CD4-positive, alpha-beta T cell treated with Interleukin-4 for 1 hour (primary cell): ENCODE data around the gene SNX17.
A peak's percentile ranks its signal among the peaks of the same experiment; 100 is the strongest.
"Not testable (repeated sequence)": the region's sequence is repeated elsewhere in the genome, so short reads cannot be mapped to it uniquely, and the experiment has no call there.

ENCODE experiments used
- DNase-seq, 2 donors: peaks; one replicate each; pipeline ENCODE4 v3.0.0-alpha.2; 2020 to 2022

SNX17 gene

DNA sequence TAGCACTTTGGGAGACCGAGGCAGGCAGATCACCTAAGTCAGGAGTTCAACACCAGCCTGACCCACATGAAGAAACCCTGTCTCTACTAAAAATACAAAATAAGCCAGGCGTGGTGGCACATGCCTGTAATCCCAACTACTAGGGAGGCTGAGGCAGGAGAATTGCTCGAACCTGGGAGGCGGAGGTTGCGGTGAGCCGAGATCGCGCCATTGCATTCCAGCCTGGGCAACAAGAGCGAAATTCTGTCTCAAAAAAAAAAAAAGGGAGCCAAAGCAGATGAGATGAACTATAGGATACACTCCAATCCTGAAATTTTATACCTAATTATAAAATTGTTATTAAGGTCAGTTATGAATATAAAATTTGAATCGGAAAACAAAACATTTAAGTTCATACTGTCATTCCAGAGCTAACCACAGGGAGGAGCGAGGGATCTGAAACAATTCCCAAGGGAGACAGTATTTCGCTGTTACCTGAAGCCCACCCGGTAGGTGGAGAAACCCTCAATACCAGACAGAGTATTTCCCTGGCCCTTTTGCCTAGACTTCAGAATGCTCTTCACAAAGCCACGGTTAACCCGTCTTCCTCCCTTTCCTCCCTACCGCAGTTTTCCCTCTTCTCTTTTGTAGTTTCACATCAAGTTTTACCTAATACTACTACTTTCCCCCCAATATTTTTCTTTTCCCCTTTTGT is 37.5 kb downstream of the SNX17 start:
- DNase-seq, result no peak

DNA sequence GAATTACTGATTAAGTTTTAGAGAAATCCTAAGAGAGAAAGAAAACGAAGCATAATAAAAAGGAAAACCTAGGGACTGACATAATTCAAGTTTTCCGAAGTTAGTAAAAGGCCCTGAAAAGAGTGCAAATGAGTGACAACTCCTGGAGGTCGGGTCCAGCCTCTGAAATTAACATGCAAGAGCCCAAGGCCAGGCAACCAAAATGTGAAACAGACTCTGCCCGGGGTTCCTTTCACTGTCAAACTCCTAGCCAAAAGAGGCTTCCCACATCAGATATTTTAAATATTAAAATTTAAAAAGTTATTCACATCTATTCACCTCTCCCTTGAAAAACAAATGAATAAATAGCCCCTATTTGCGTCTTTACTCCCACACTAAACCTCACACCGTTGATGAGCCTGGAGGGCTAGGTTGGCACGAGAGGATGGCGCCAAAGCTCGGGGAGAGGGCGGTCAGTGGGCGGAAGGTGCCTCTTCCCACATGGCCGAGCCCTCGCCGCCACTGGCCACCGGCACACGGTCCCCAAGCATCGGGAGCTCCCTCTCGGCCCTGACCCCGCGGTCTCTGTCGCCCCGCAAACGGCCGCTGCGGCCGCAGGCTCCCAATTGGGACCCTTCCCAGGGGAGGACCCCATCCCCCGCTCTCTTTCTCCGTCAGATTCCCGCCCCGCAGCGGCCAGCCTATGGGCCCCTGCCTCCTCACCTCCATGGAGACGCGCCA is 38.3 kb downstream of the SNX17 start:
- DNase-seq, result no peak

DNA sequence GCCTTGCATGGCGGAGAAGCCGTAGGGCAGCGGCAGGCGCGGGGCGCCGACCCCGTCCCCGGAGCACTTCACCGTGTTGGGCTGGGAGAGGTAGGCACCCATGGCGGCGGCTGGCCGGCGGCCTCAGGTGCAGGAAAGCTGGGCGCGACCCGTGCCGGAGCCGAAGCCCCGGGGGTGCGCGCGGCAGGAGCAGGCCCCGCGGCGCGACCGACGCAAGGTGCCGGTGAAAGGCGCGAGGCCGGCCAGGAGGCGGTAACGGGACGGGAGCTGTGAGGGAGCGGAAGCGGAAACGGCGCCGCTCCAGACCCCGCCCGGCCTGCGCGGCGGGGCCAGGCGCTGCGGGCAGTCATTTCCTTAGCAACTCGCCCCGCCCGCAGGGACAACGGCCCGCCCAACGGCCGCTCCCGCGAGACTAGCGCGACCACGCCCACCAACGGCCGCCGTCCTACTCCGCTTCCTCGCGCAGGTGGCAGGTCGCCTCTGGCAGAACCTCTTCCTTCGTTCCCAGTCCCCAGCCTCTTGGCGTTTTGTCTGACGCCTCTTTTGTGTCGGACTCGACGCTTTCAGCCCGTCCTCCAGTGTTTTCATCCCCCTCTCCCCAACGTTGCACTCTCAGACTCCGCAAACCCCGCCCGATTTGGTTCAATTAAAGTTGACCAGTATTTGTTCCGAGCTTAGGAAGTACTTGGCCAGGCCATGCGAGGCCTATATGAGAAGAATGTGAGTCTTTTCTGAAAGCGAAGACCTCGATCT is 39.1 kb downstream of the SNX17 start, which contains the start of gene PPM1G:
TSS of gene PPM1G (minus strand) at position 271 of the 753 bp plus-strand sequence. CDS start at position 102, 169 bp downstream.
- DNase-seq, result peak; percentile 95

DNA sequence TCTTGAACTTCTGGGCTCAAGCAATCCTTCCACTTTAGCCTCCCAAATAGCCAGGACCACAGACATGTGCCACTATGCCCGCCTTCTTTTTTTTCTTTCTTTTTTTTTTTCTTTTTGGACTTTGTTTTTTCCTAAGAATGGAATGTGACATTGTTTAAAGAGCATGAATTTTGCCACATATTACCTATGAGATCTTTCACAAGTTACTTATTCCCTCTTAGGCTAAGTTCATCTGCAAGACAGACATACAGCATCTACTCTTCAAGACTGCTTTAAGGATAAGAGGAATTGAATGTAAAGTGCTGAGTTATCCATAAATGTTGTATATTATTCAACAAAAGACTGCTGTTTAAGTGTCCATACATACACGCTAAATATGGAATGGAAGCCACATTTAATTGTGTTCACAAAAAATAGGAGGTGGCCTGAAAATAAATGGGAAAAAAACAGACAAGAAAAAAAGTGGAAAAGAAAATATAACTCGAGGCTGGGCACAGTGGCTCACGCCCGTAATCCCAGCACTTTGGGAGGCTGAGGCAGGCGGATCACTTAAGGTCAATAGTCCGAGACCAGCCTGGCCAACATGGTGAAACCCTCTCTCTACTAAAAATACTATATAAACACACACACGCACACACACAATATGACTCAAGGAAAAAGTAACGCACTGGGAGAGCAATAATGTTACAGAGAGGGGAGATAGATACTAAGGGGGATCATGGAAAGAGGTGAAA is 42.2 kb downstream of the SNX17 start:
- no peak for DNase-seq

DNA sequence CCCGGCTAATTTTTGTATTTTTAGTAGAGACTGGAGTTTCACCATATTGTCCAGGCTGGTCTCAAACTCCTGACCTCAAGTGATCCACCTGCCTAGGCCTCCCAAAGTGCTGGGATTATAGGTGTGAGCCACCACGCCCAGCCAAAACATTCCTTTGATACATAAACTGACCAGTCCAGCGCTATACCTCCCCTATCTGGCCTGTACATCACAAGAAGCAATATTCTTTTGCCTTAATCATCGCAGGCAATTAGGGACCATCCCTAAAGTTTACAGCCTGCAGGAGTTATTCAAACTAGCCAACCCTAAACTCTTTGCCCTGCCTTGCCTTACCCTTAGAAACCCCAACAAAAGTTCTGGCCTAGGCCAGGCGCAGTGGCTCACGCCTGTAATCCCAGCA is 45.7 kb downstream of the SNX17 start:
- no peak for DNase-seq

DNA sequence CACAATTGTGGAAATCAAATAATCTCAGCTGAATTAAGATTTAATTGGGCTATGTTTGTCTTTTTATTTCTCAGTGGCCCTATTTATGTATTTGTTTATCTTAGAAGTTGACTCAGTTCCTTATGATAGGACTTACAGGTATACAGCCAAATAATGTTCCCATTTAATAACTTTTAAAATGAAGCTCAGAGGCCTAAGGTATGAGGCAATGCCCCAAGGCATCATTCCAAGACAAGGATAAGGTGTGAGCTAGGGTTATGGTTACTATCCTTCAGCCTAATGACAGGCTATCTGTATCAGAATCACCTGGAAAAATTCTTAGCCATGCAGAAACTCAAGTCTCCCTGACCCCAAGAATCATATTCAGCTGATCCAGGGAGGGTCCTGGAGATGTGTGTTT is 50.6 kb downstream of the SNX17 start:
- no peak for DNase-seq

DNA sequence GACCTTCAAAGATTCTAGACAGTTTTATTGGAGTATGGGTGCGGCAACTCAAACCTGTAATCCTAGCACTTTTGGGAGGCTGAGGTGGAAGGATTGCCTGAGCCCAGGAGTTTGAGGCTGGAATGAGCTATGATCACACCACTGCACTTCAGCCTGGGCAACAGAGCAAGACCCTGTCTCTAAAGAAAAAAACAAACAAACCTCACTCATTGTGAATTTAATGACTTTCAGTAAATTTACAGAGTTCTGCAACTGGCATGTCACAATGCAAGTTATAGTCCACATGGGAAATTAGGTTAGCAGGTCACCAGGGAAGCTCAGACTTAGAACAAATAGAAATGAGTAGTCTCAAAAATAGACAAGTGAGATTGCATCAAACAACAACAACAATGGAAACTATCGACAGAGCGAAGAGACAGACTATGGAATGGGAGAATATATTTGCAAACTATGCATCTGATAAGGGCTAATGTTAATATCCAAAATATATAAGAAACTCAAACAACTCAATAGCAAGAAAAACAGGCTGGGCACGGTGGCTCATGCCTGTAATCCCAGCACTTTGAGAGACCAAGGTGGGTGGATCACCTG is 51.3 kb downstream of the SNX17 start:
- no peak for DNase-seq

DNA sequence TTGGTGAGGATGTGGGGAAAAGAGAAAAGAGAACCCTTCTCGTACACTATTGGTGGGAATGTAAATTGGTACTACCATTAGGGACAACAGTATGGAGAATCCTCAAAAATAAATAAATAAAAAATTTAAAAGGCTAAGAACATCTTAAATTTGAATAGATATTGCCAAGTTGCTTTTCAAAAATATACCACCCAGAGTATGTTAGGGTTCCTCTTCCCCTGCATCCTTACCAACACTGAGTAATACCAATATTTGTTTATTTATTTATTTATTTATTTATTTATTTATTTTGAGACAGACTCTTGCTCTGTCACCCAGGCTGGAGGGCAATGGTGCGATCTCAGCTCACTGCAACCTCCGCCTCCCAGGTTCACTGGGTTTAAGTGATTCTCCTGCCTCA is 52.5 kb downstream of the SNX17 start:
- DNase-seq, result no peak

DNA sequence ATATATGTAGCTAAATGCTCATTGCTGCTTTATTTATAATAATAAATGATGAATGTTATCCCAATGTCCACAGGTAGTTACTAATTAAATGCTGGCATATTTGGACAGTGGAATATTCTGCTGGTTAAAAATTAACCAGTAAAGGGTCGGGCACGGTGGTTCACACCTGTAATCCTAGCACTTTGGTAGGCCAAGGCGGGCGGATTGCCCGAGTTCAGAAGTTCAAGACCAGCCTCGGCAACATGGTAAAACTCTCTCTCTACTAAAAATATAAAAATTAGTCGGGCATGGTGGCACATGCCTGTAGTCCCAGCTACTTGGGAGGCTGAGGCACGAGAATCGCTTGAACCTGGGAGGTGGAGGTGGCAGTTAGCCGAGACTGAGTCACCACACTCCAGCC is 54.6 kb downstream of the SNX17 start:
- DNase-seq, result not testable (repeated sequence)
